Measurements from ENCODE around the gene SVIL.

The SVIL gene

GRCh38 chr10:29634764-29635625 is at the start of gene SVIL:
SVIL (minus strand) TSS chr10:29634971; CDS start chr10:29555058, 79,913 bp downstream.
- Mint-ChIP-seq H3K4me1 (peaks cover 34% of the 10 kb centered on the region), H3K9me3 (no peaks in the 10 kb centered on the region), H3K36me3 (peaks cover under 1% of the 10 kb centered on the region), H3K4me3 (no peak within 1 kb of the TSS), H3K27me3 (no peaks in the 10 kb centered on the region), H3K27ac (peak within 1 kb of the TSS; percentile 8)
- CTCF ChIA-PET: interaction anchor here (1.0 kb wide), 1 partner anchor 368 kb away, joined by 3 read pairs; no protein-coding TSS in a partner anchor
- DNase-seq: no peak

GRCh38 chr10:29681676-29682448 is 47.1 kb upstream of the SVIL start:
- Mint-ChIP-seq H3K27ac (peak overlapping the region; percentile 94), H3K4me3 (peak overlapping the region; percentile 57), H3K27me3 (no peaks in the 10 kb centered on the region), H3K36me3 (peaks cover 69% of the 10 kb centered on the region), H3K9me3 (peaks cover 27% of the 10 kb centered on the region), H3K4me1 (peaks cover 55% of the 10 kb centered on the region)
- DNase-seq: peak; percentile 87
- CTCF ChIA-PET: interaction anchor here (1.1 to 1.6 kb wide), 2 partner anchors 53 to 54 kb away, joined by 4 to 5 read pairs; no protein-coding TSS in a partner anchor

- Mint-ChIP-seq H3K36me3 (peaks cover 72% of the 10 kb centered on the region), H3K4me3 (no peak overlapping the region), H3K4me1 (peaks cover 55% of the 10 kb centered on the region), H3K27me3 (no peaks in the 10 kb centered on the region), H3K27ac (peak overlapping the region; percentile 94), H3K9me3 (peaks cover 45% of the 10 kb centered on the region)
- no peak for DNase-seq
- CTCF ChIA-PET: no interaction called here
Measured at GRCh38 chr10:29680091-29680490, 45.3 kb upstream of the SVIL start.

GRCh38 chr10:29676732-29677131 is 42.0 kb upstream of the SVIL start:
- Mint-ChIP-seq H3K4me1 (peaks cover 29% of the 10 kb centered on the region), H3K27ac (no peak overlapping the region), H3K4me3 (no peak overlapping the region), H3K9me3 (peaks cover 43% of the 10 kb centered on the region), H3K27me3 (no peaks in the 10 kb centered on the region), H3K36me3 (peaks cover 51% of the 10 kb centered on the region)
- DNase-seq: no peak
- CTCF ChIA-PET: no interaction called here

- Mint-ChIP-seq H3K27ac (no peak overlapping the region), H3K4me1 (peaks cover 21% of the 10 kb centered on the region), H3K9me3 (peaks cover 43% of the 10 kb centered on the region), H3K27me3 (no peaks in the 10 kb centered on the region), H3K36me3 (peaks cover 51% of the 10 kb centered on the region), H3K4me3 (no peak overlapping the region)
- CTCF ChIA-PET: no interaction called here
- no peak for DNase-seq
Measured at GRCh38 chr10:29675984-29676383, 41.2 kb upstream of the SVIL start.

- Mint-ChIP-seq H3K4me3 (no peak overlapping the region), H3K27ac (no peak overlapping the region), H3K9me3 (peaks cover 33% of the 10 kb centered on the region), H3K36me3 (peaks cover 47% of the 10 kb centered on the region), H3K27me3 (no peaks in the 10 kb centered on the region), H3K4me1 (no peaks in the 10 kb centered on the region)
- CTCF ChIA-PET: no interaction called here
- DNase-seq: no peak
Measured at GRCh38 chr10:29671968-29672367, 37.2 kb upstream of the SVIL start.

GRCh38 chr10:29671228-29671780 is 36.5 kb upstream of the SVIL start:
- H3K36me3 Mint-ChIP-seq: peaks cover 43% of the 10 kb centered on the region
- no peak overlapping the region for H3K4me3 Mint-ChIP-seq
- H3K27me3 Mint-ChIP-seq: no peaks in the 10 kb centered on the region
- DNase-seq: no peak
- CTCF ChIA-PET: no interaction called here
- no peak overlapping the region for H3K27ac Mint-ChIP-seq
- peaks cover 26% of the 10 kb centered on the region for H3K9me3 Mint-ChIP-seq
- H3K4me1 Mint-ChIP-seq: no peaks in the 10 kb centered on the region

- H3K9me3 Mint-ChIP-seq: peaks cover 21% of the 10 kb centered on the region
Measured at GRCh38 chr10:29670761-29671160, 36.0 kb upstream of the SVIL start.

GRCh38 chr10:29669149-29669548 is 34.4 kb upstream of the SVIL start:
- Mint-ChIP-seq H3K9me3 (peaks cover 8% of the 10 kb centered on the region), H3K27ac (no peak overlapping the region), H3K4me3 (no peak overlapping the region), H3K4me1 (no peaks in the 10 kb centered on the region), H3K36me3 (peaks cover 28% of the 10 kb centered on the region), H3K27me3 (no peaks in the 10 kb centered on the region)
- no peak for DNase-seq
- CTCF ChIA-PET: interaction anchor here (0.9 kb wide), 1 partner anchor 104 kb away, joined by 3 read pairs; no protein-coding TSS in a partner anchor

More at GRCh38 chr10:29670761-29671160, 36.0 kb upstream of the SVIL start:
- Mint-ChIP-seq H3K36me3 (peaks cover 37% of the 10 kb centered on the region), H3K4me1 (no peaks in the 10 kb centered on the region), H3K4me3 (no peak overlapping the region), H3K27ac (no peak overlapping the region), H3K27me3 (no peaks in the 10 kb centered on the region)
- CTCF ChIA-PET: no interaction called here
- no peak for DNase-seq

GRCh38 chr10:29668628-29669027 is 33.9 kb upstream of the SVIL start:
- DNase-seq: no peak
- no peak overlapping the region for H3K27ac Mint-ChIP-seq
- no peaks in the 10 kb centered on the region for H3K4me1 Mint-ChIP-seq
- CTCF ChIA-PET: no interaction called here
- H3K27me3 Mint-ChIP-seq: no peaks in the 10 kb centered on the region
- H3K36me3 Mint-ChIP-seq: peaks cover 25% of the 10 kb centered on the region
- no peak overlapping the region for H3K4me3 Mint-ChIP-seq
- H3K9me3 Mint-ChIP-seq: peaks cover 4% of the 10 kb centered on the region

GRCh38 chr10:29667191-29667590 is 32.4 kb upstream of the SVIL start:
- DNase-seq: no peak
- peaks cover 21% of the 10 kb centered on the region for H3K36me3 Mint-ChIP-seq
- H3K9me3 Mint-ChIP-seq: no peaks in the 10 kb centered on the region
- H3K4me1 Mint-ChIP-seq: no peaks in the 10 kb centered on the region
- no peak overlapping the region for H3K4me3 Mint-ChIP-seq
- peaks cover under 1% of the 10 kb centered on the region for H3K27me3 Mint-ChIP-seq
- CTCF ChIA-PET: interaction anchor here (0.9 kb wide), 1 partner anchor 77 kb away, joined by 3 read pairs; no protein-coding TSS in a partner anchor
- H3K27ac Mint-ChIP-seq: no peak overlapping the region

GRCh38 chr10:29666201-29666600 is 31.4 kb upstream of the SVIL start:
- no peaks in the 10 kb centered on the region for H3K9me3 Mint-ChIP-seq

GRCh38 chr10:29663718-29664117 is 28.9 kb upstream of the SVIL start:
- Mint-ChIP-seq H3K27ac (no peak overlapping the region), H3K4me3 (no peak overlapping the region), H3K9me3 (no peaks in the 10 kb centered on the region), H3K4me1 (peaks cover 17% of the 10 kb centered on the region), H3K27me3 (peaks cover 20% of the 10 kb centered on the region), H3K36me3 (no peaks in the 10 kb centered on the region)
- CTCF ChIA-PET: no interaction called here
- DNase-seq: no peak

More at GRCh38 chr10:29666201-29666600, 31.4 kb upstream of the SVIL start:
- Mint-ChIP-seq H3K27me3 (peaks cover 10% of the 10 kb centered on the region), H3K4me1 (no peaks in the 10 kb centered on the region), H3K36me3 (peaks cover 17% of the 10 kb centered on the region), H3K4me3 (no peak overlapping the region), H3K27ac (no peak overlapping the region)
- CTCF ChIA-PET: interaction anchor here (0.9 kb wide), 2 partner anchors 70 to 76 kb away, joined by 3 read pairs; no protein-coding TSS in a partner anchor
- no peak for DNase-seq

Data from activated naive CD4-positive, alpha-beta T cell treated with anti-CD3 and anti-CD28 coated beads, Interleukin-2, amount 10 ng/mL, durations not matched to agents 7 days and 5 days (primary cell).